NCI-H187 treated with DMSO at 0.1 percent for 48 hours (cell line): Measurements from ENCODE around the gene PRKN.

ENCODE experiments used
- DNase-seq: peaks from one replicate; lab custom pipeline; 2025; lab: John Stamatoyannopoulos, UW

The PRKN gene

DNA sequence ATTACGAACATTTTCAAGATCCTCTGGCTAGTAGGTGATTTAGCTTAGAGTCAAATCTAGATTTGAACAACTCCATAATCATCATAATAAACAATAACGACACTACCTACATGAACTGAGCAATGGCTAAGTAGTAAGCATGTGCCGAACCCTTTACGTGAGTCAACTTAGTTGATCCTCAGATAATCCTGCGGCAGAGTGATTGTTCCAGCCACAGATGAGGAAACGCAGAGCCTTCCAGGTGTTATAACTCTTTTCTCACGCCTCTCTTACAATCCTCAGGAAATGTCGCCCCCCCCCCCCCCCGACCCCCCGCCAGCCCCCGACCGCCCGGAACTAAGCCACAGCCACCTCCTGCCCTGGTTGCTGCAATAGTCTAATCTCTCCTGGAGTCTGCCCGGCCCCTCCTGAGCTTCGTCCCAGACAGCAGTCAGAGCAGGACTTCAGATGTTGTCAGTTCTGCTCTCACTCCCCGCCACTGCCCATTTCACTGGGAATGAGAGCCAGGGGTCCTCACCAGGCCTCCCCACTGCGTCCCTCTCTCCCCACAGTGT is 1312.2 kb downstream of the PRKN start:
- no peak for DNase-seq

GRCh38 chr6:161414707-161415106 is 1312.9 kb downstream of the PRKN start:
- DNase-seq = no peak

DNA sequence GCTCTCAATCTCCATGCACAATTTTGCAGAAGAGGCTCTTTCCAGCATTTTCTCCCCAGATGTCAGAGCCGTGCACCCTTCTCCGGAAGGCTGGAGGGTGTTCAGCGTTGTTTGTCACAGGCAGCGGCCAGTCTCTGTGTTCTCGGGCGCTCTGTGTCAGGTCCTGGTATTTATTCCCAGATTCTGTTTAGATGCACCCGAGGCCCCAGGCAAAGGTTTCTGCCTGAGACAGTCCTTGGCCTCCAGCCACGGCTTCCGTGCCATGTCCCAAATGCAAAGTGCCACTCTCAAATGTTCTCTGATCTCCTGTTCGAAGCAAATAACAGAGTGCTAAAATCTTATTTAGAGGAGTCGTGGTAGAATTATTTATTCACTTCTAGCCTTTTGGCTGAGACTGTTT is 1313.4 kb downstream of the PRKN start:
- DNase-seq = no peak

GRCh38 chr6:161413355-161413771 is 1314.2 kb downstream of the PRKN start:
- DNase-seq = no peak

DNA sequence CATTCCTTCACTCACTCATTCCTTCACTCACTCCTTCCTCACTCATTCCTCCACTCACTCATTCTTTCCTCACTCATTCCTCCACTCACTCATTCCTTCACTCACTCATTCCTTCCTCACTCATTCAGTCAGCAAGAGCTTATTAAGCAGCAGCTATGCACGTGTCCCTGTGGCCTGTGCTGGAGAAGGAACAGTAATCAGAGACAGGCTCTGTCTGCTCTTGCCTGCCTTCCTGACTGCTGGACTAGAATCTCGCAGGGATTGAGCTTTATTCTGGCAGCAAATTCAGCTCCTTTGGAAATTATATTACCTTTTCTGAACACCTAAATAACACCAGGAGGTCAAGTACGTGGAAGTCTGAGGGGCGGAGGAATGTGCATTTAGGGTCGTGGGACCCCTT is 1314.8 kb downstream of the PRKN start:
- DNase-seq = no peak

- DNase-seq = no peak
Measured at GRCh38 chr6:161411265-161411944, 1316.2 kb downstream of the PRKN start.

DNA sequence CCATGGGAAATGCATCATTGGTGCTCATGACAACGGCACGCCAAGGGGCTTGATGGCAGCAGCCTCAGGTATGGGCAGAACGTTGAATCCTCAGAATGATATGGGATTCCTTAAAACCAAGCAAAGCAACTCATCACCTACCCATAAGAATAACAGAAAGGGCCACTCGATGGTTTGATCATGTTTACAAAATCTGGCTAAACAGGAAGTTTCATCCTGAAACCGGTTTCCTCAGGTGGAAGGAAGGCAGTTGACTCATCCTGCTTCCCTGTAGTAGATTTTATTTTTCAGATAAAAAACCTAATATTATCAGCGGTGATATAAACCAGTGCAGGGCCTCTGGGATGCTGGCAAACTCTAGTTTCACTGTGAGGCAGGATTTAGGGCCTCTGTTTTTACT is 1316.8 kb downstream of the PRKN start:
- no peak for DNase-seq

- DNase-seq = no peak
Measured at GRCh38 chr6:161410076-161410475, 1317.5 kb downstream of the PRKN start.

- DNase-seq = no peak
Measured at GRCh38 chr6:161409353-161409752, 1318.2 kb downstream of the PRKN start.

DNA sequence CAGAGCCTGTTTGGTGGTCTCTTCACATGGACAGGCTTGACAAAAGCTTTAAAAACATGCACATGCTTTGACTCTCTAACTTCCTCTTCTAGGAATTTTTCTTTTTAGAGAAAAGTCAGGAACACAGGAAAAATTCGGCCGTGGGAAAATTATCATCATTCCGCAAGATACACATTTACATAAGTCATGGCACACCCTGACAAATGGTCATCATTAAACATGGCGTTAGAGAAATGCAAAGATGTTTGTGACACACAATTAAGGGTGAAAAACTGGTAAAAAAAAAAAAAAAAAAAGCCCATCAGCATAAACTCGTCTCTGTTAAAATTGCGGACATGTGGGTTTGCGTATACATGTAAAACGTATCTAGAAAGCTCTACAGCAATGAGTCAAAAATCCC is 1319.5 kb downstream of the PRKN start:
- DNase-seq = no peak

DNA sequence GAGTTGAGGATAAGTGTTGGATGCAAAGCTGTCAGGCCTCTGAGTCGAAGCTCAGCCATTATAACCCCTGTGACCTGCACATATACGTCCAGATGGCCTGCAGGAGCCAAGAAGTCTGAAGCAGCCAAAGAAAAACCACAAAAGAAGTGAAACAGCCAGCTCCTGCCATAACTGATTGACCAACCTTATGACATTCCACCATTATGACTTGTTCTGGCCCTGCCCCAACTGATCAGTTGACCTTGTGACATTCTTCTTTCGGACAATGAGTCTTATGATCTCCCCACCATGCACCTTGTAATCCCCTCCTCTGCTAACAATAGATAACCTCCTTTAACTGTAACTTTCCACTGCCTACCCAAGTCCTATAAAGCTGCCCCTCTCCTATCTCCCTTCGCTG is 1320.0 kb downstream of the PRKN start:
- DNase-seq = no peak

GRCh38 chr6:161407115-161407514 is 1320.5 kb downstream of the PRKN start:
- DNase-seq = no peak

GRCh38 chr6:161406646-161407045 is 1320.9 kb downstream of the PRKN start:
- no peak for DNase-seq

DNA sequence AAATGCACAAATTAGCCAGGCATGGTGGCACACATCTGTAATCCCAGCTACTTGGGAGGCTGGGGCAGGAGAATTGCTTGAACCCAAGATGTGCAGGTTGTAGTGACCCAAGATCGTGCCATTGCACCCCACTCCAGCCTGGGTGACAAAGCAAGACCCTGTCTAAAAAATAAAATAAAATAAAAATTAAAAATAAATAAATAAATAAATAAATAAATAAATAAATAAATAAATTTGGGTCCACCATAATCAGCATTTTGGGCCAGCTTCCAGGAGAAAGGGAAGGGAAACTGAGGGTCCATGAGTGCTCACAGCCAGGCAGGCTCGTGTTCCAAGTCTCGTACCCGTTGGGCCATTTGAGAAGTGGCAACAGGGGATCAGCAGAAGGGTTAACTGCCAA is 1322.1 kb downstream of the PRKN start:
- DNase-seq = no peak

DNA sequence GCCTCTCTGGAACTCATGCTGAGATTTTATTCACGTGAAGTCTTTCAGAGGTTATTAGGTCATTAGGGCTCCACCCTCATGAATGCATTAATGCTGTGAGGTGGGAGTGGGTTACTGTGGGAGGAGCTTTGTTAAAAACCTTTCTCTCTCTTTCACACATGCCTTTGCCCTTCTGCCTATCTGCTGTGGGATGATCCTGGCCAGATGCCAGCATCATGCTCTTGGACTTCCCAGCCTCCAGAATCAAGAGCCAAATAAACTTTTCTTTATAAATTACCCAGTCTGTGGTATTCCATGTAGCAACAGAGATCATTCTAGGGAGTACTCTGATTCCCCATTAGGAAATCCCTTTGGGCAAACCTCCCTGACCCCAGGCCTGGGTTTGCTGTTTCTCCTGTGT is 1323.8 kb downstream of the PRKN start:
- no peak for DNase-seq

DNA sequence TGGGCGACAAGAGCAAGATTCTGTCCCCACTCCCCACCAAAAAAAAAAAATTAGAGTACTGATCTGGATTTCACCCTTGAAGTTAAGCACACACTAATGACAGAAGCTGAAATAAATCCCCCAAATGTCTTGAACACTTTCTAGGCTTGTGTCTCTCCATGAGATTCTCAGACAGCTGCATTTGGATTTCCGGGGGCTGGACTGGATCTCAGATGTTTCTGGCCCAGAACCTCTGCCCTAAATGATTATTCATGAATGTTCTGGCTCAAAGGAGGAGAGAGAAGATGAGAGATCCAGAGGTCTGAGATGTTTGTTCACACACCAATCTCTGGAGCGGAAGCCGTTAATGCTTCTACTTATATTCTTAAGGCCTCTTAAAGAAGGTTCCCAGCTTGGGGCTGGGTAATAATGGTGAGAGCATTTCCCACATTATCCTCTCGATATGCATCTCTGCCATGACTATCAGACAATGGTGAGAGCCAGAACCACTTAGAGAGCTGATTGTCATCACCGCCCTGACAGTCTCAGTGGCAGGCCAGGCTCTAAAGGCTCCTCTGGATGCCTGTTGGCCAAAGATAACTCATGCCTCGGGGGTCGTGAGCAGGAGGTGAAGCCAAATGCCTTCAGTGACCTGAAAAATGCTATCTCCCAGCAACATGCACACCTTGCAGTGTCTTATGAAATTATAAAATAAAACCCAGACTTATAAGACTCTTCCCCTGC is 1325.8 kb downstream of the PRKN start:
- DNase-seq = no peak

GRCh38 chr6:161400671-161401070 is 1326.9 kb downstream of the PRKN start:
- DNase-seq = no peak

- no peak for DNase-seq
Measured at GRCh38 chr6:161396539-161396938, 1331.0 kb downstream of the PRKN start.

DNA sequence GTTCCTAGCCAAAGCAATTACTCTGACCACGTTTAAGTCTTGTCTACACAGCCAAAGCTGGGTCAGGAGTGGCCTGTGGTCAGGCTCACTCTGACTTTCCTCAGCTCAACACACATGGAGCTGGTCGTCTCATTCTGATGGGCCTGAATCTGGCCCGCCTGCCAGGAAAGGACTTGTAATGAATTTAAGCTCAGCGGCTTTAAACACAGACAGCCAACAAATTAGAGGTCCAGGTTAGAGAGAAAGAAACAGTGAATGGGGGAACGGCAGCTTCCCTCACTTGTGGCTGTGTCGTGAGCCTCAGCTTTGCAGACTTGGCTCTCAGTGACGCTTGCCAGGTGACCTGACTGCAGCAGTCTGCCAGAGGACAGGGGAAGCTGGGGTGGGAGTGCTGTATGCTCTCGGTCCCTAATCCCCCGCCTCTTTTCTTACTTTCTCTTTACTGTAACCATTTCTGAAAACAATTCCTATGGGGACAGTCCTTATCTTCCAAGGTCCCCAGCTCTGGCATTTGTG is 1331.8 kb downstream of the PRKN start:
- no peak for DNase-seq

GRCh38 chr6:161394437-161394836 is 1333.1 kb downstream of the PRKN start:
- DNase-seq = no peak

DNA sequence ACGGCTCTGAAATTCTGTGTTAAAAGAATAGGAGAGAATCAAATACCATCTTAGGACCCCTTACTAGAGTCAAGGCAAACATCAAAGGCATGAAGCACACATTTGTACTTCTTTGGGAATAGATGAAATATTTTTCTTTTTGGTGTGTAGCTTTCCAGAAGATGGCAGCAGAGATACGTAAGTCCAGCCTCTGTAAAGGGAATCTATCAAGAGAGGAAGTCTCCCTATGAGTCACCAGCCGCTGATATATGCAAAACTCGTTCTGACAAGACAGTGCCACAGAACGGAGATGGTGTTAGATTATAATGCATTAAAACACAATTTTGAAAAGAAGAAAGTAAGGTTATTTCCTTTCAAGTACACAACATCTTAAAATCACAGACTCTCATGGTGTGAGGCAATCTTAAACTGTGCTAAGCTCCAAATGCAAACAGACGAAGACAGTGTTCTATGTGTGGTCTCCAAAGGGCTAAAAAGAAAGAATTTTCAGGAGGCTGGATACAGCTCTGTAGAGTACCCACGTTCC is 1333.7 kb downstream of the PRKN start:
- DNase-seq = no peak

DNA sequence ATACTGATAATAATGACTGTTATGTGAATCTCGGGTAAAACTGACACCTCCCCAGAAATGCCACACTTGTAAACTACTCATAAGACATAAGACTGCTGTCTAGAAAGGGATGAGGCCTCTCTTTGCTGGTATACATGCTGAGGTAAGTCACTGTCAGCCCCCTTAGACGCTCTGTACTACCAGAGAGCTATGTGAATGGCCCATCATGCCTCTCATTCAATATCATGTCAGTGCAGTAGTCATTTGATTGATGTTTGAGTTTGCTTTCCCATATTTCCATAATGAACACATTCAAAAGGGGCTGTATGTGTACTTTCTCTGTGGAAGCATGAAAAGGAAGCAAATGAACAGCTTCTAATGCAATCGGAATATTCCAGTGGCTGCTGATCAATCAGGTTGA is 1334.3 kb downstream of the PRKN start:
- DNase-seq = no peak

DNA sequence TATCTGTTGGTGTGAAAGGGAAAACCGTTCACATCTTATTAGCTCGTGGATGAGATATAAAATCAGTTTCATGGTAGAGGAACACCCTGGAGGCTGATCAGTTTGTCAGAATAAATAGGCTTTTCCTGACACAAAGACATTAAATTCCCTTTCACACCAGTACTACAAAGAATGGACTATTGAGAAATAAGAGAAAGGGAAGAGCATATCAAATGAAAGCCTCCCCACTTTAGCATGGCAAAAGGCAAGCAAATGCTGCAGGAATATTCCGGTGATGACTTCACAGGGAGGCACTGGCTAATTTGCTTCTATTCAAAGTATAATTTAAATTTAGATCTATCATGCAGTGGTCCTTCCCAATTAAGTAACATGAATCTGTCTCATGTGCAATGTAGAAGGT is 1337.8 kb downstream of the PRKN start:
- no peak for DNase-seq
